ENCODE results near the gene RSRC1.
"Not testable (repeated sequence)": the region's sequence is repeated elsewhere in the genome, so short reads cannot be mapped to it uniquely, and the experiment has no call there.

RSRC1 gene

GRCh38 chr3:158279609-158280008 is 169.7 kb downstream of the RSRC1 start:
- DNase-seq (ENCODE audit: low read depth in 1 of 2, low spot score in 1 of 2), result no peak
- no peak for TF ChIP-seq JUND (IDR thresholded peaks at IDR 0.05; ENCODE audit: low read depth)
- in situ Hi-C loops (cut with HindIII; ENCODE audit: low pct_unique_long_range_greater_than_20kb, low sequenced_read_pairs), result no loop called here

- DNase-seq (ENCODE audit: low read depth in 1 of 2, low spot score in 1 of 2), result no peak
- TF ChIP-seq JUND (IDR thresholded peaks at IDR 0.05; ENCODE audit: low read depth), result no peak
- in situ Hi-C loops (cut with HindIII; ENCODE audit: low pct_unique_long_range_greater_than_20kb, low sequenced_read_pairs), result no loop called here
Observed at GRCh38 chr3:158295771-158296170, 185.9 kb downstream of the RSRC1 start.

GRCh38 chr3:158297940-158298339 is 188.1 kb downstream of the RSRC1 start:
- in situ Hi-C loops (cut with HindIII; ENCODE audit: low pct_unique_long_range_greater_than_20kb, low sequenced_read_pairs), result no loop called here
- TF ChIP-seq JUND (IDR thresholded peaks at IDR 0.05; ENCODE audit: low read depth), result no peak
- DNase-seq (ENCODE audit: low read depth in 1 of 2, low spot score in 1 of 2), result no peak

- in situ Hi-C loops (cut with HindIII; ENCODE audit: low pct_unique_long_range_greater_than_20kb, low sequenced_read_pairs), result no loop called here
- no peak for DNase-seq (ENCODE audit: low read depth in 1 of 2, low spot score in 1 of 2)
- TF ChIP-seq JUND (IDR thresholded peaks at IDR 0.05; ENCODE audit: low read depth), result no peak
Observed at GRCh38 chr3:158308236-158308928, 198.5 kb downstream of the RSRC1 start.

- DNase-seq (ENCODE audit: low read depth in 1 of 2, low spot score in 1 of 2), result no peak
- no peak for TF ChIP-seq JUND (IDR thresholded peaks at IDR 0.05; ENCODE audit: low read depth)
- in situ Hi-C loops (cut with HindIII; ENCODE audit: low pct_unique_long_range_greater_than_20kb, low sequenced_read_pairs), result no loop called here
Observed at GRCh38 chr3:158312560-158313141, 202.8 kb downstream of the RSRC1 start.

- in situ Hi-C loops (cut with HindIII; ENCODE audit: low pct_unique_long_range_greater_than_20kb, low sequenced_read_pairs), result no loop called here
- no peak for TF ChIP-seq JUND (IDR thresholded peaks at IDR 0.05; ENCODE audit: low read depth)
- peak; percentile 29 to 61 for DNase-seq (ENCODE audit: low read depth in 1 of 2, low spot score in 1 of 2)
Observed at GRCh38 chr3:158313338-158313927, 203.5 kb downstream of the RSRC1 start.

GRCh38 chr3:158314426-158315357 is 204.8 kb downstream of the RSRC1 start:
- in situ Hi-C loops (cut with HindIII; ENCODE audit: low pct_unique_long_range_greater_than_20kb, low sequenced_read_pairs), result no loop called here
- no peak for DNase-seq (ENCODE audit: low read depth in 1 of 2, low spot score in 1 of 2)

GRCh38 chr3:158329696-158330441 is 220.0 kb downstream of the RSRC1 start:
- DNase-seq (ENCODE audit: low read depth in 1 of 2, low spot score in 1 of 2); in situ Hi-C loops (cut with HindIII; ENCODE audit: low pct_unique_long_range_greater_than_20kb, low sequenced_read_pairs): not testable (repeated sequence)

More at GRCh38 chr3:158314426-158315357, 204.8 kb downstream of the RSRC1 start:
- TF ChIP-seq JUND (IDR thresholded peaks at IDR 0.05; ENCODE audit: low read depth), result no peak

GRCh38 chr3:158330870-158331269 is 221.0 kb downstream of the RSRC1 start:
- in situ Hi-C loops (cut with HindIII; ENCODE audit: low pct_unique_long_range_greater_than_20kb, low sequenced_read_pairs), result no loop called here
- no peak for TF ChIP-seq JUND (IDR thresholded peaks at IDR 0.05; ENCODE audit: low read depth)
- DNase-seq (ENCODE audit: low read depth in 1 of 2, low spot score in 1 of 2), result no peak

- TF ChIP-seq JUND (IDR thresholded peaks at IDR 0.05; ENCODE audit: low read depth), result no peak
- in situ Hi-C loops (cut with HindIII; ENCODE audit: low pct_unique_long_range_greater_than_20kb, low sequenced_read_pairs), result no loop called here
- DNase-seq (ENCODE audit: low read depth in 1 of 2, low spot score in 1 of 2), result no peak
Observed at GRCh38 chr3:158333736-158334135, 223.8 kb downstream of the RSRC1 start.

GRCh38 chr3:158337110-158337509 is 227.2 kb downstream of the RSRC1 start:
- no peak for DNase-seq (ENCODE audit: low read depth in 1 of 2, low spot score in 1 of 2)
- in situ Hi-C loops (cut with HindIII; ENCODE audit: low pct_unique_long_range_greater_than_20kb, low sequenced_read_pairs), result no loop called here
- no peak for TF ChIP-seq JUND (IDR thresholded peaks at IDR 0.05; ENCODE audit: low read depth)

- in situ Hi-C loops (cut with HindIII; ENCODE audit: low pct_unique_long_range_greater_than_20kb, low sequenced_read_pairs), result no loop called here
- no peak for DNase-seq (ENCODE audit: low read depth in 1 of 2, low spot score in 1 of 2)
- TF ChIP-seq JUND (IDR thresholded peaks at IDR 0.05; ENCODE audit: low read depth), result no peak
Observed at GRCh38 chr3:158339638-158340037, 229.7 kb downstream of the RSRC1 start.

GRCh38 chr3:158340951-158341350 is 231.1 kb downstream of the RSRC1 start:
- in situ Hi-C loops (cut with HindIII; ENCODE audit: low pct_unique_long_range_greater_than_20kb, low sequenced_read_pairs); DNase-seq (ENCODE audit: low read depth in 1 of 2, low spot score in 1 of 2): not testable (repeated sequence)
